ENCODE results near the gene TEKT1. TPM values are rescaled to one million over a fixed set of nuclear protein-coding genes. Genes with fewer than 3 reads are reported as not detected.

TEKT1 gene
- total RNA-seq, 1 experiment from 2014 or later, result not detected

- Mint-ChIP-seq H3K27me3 (ENCODE audit: low read depth) (peaks cover 2% of the 10 kb centered on the region; the same call in 1 of the 2 replicates), H3K9me3 (peaks cover 0 to 3% of the 10 kb centered on the region in 2 experiments; a peak in 2 of 5 replicates), H3K4me3 (no peak overlapping the region), H3K27ac (no peak overlapping the region), H3K36me3 (ENCODE audit: insufficient read depth in 1 of 3, low read depth in 3 of 3) (peaks cover 0 to 16% (median 4%) of the 10 kb centered on the region in 3 experiments; a peak in 4 of 7 replicates), H3K4me1 (peaks cover 7 to 31% of the 10 kb centered on the region in 2 experiments)
- H3K14ac ChIP-seq (ENCODE audit: insufficient read depth, low read length), result no peak overlapping the region
- no peak overlapping the region for H3K56ac ChIP-seq (ENCODE audit: insufficient read length, low read depth, low read length)
- H4K91ac ChIP-seq (ENCODE audit: insufficient read length, low read depth, low read length), result no peak overlapping the region
- H3K18ac ChIP-seq (ENCODE audit: insufficient read length, low read depth, low read length), result no peak overlapping the region
- H3K9ac ChIP-seq (ENCODE audit: extremely low read depth, insufficient read length, low read length), result no peak overlapping the region
- no peak overlapping the region for H2AK5ac ChIP-seq (ENCODE audit: insufficient read length, low read length)
- no CpG with 5 or more reads among the region's 6 CpGs for WGBS (ENCODE audit: extremely low coverage, insufficient read length, low lambda C conversion rate)
- H3K9me3 ChIP-seq (ENCODE audit: control insufficient read depth, low read depth, low read length), result no peaks in the 10 kb centered on the region
- no peaks in the 10 kb centered on the region for H4K20me1 ChIP-seq (ENCODE audit: control insufficient read depth, insufficient read depth, insufficient read length)
- no peak overlapping the region for H3K23ac ChIP-seq (ENCODE audit: insufficient read length, low read depth, low read length)
- H3K4me1 ChIP-seq (ENCODE audit: insufficient read depth, low read length), result no peaks in the 10 kb centered on the region; the same call in 1 of the 2 replicates
- DNase-seq, result no peak
- H2BK5ac ChIP-seq (ENCODE audit: insufficient read length, low read length), result no peak overlapping the region
- no peak overlapping the region for H2AFZ ChIP-seq (ENCODE audit: low read length)
- no peak overlapping the region for H4K5ac ChIP-seq (ENCODE audit: insufficient read length, low read depth, low read length)
- H3K23me2 ChIP-seq (ENCODE audit: insufficient read length, low read depth, low read length, poor library complexity, severe bottlenecking), result no peaks in the 10 kb centered on the region
- H4K8ac ChIP-seq (replicated peaks; ENCODE audit: insufficient read length, low read depth, low read length), result no peak overlapping the region
- H2BK20ac ChIP-seq (ENCODE audit: low read depth, low read length, poor library complexity, severe bottlenecking), result no peak overlapping the region
- H3K27me3 ChIP-seq (ENCODE audit: insufficient read depth, low read length), result no peaks in the 10 kb centered on the region
- no peak overlapping the region for H2BK12ac ChIP-seq (ENCODE audit: insufficient read length, low read depth, low read length)
- H2BK120ac ChIP-seq (ENCODE audit: low read depth, low read length, poor library complexity, severe bottlenecking), result no peak overlapping the region
- no peak for TF ChIP-seq CTCF (conservative IDR thresholded peaks at IDR 0.05)
- H3T11ph ChIP-seq (ENCODE audit: low read length), result no peak overlapping the region
- no peak overlapping the region for H2BK15ac ChIP-seq (ENCODE audit: low read depth, low read length)
- H3K4ac ChIP-seq (ENCODE audit: low read depth, low read length), result no peak overlapping the region
- no peak overlapping the region for H3K4me2 ChIP-seq (ENCODE audit: insufficient read depth, insufficient read length, low read length)
- no peak overlapping the region for H3K27ac ChIP-seq (ENCODE audit: insufficient read length, low read depth, low read length)
- H3K79me2 ChIP-seq (ENCODE audit: insufficient read depth, low read length), result peaks cover 15% of the 10 kb centered on the region; the same call in 1 of the 2 replicates
- no peaks in the 10 kb centered on the region for H3K79me1 ChIP-seq (ENCODE audit: insufficient read depth, low read depth, low read length, poor library complexity, severe bottlenecking)
Observed at GRCh38 chr17:6857336-6857735, 25.8 kb upstream of the TEKT1 start.
